G401 (cell line): Measurements from ENCODE around the gene RPS27. TPM values are rescaled to one million over a fixed set of nuclear protein-coding genes. Genes with fewer than 3 reads are reported as not detected.
"Not testable (repeated sequence)": the region's sequence is repeated elsewhere in the genome, so short reads cannot be mapped to it uniquely, and the experiment has no call there.

Experiments
- DNase-seq: peaks from one replicate; pipeline ENCODE4 v3.0.0-alpha.2; 2015; ENCODE audit warnings: low spot score
- in situ Hi-C: cut with HindIII; loops from 2 replicates; pipeline ENCODE4 v1.10.0; 2016; ENCODE audit warnings: low sequenced_read_pairs, mixed read lengths
- total RNA-seq: library from RNA; depleted of rRNA; stranded (reverse); fragments of >200 nt; shearing (Covaris generic); gene quantifications from 2 replicates; pipeline ENCODE4 v1.2.3, GENCODE V29; 2014

RPS27 gene
- total RNA-seq, 1 experiment from 2014 or later: 2,657 TPM

DNA sequence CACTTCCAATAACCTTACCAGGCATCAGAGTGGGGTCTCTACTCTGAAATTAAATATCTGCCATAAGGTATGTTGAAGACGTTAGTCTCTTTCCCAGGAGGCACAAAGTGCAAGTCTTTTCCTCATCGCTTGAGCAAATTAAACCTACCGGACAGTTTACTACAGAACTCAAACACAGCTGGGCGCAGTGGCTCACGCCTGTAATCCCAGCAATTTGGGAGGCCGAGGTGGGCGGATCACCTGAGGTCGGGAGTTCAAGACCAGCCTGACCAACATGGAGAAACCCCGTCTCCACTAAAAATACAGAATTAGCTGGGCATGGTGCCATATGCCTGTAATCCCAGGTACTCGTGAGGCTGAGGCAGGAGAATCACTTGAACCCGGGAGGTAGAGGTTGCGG is 11.5 kb upstream of the RPS27 start:
- DNase-seq, in situ Hi-C loops: not testable (repeated sequence)

DNA sequence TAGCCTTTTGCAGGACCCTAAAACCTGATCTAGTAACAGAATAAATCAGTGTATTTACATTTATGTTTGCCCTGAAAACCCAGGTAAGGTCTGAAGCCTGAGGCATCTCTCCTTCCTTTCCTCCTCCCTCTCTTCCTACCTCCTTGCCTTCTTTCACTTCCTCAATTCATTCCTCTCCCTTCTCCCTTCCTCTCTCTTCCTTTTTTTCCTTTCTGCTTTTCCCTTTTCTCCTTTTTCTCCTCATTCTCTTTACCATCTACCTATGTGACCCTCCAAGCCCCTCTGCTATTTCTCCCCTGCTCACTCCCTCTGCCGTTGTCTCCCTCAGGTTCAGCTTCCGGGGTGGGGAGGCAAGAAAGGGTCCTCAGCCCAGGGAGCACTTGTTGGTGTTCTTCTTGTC is 8.8 kb upstream of the RPS27 start:
- DNase-seq, in situ Hi-C loops: not testable (repeated sequence)

DNA sequence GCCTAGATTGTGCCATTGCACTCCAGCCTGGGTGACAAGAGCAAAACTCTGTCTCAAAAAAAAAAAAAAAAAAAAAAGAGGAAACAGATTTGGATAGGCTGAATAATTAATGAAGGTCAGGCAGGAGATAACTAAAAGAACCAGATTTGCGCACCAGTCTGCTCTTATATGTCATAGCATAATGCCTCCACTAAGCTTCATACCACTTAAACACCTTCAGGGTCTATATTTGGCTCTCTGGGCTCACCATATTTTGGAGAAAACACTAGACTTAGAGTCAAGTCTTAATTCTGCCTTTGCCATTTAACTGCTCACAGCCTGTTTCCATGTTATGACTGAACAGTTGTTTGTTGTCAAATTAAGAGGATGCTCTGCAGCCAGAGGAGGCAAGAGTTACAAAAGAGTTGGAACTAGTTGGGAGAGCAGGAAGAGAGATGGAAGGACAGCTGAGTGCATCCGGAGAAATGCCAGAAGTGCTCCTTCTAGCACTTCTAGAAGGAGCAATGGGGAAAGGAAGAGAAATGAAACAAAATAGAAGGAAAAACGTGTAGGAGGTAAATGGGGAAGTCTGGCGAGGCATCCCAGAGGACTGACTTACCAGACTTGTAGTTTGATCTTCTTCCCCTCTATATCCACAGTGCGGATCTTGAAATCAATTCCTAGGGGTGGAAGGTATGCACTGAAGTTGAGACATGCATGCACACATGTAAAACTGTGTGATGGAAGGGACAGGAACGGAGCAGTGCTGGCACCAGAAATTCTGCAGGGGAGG is 6.3 kb upstream of the RPS27 start:
- in situ Hi-C loops: no loop called here

DNA sequence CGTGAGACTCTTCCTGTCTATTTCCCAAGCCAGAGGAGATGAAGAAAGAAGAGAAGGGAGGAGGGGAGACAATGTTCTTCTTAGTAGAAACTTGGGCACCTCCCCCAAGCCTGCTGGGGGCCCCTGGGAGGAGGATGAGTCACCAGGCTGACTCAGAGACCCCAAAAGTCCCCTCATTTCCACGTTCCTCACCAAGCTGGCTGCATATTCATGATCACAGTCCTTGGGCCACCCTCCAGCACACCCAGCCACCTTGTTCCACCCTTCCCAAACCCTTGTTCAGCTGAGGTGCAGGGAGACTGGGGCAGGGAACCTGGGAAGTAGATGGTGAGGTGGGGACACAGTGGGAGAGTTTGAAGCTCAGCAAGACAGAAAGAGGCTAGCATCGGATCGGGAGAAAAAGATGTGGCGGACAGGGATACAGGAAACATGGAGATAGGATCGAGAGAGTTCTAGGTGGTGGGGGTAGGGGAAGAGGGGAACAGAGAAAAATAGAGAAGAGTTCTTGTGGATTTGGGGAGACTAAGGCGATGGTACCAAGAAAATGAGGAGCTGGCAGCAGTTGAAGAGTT is 5.1 kb upstream of the RPS27 start:
- DNase-seq: no peak
- in situ Hi-C loops: no loop called here

More for the DNA sequence above, 6.3 kb upstream of the RPS27 start:
- DNase-seq: no peak

DNA sequence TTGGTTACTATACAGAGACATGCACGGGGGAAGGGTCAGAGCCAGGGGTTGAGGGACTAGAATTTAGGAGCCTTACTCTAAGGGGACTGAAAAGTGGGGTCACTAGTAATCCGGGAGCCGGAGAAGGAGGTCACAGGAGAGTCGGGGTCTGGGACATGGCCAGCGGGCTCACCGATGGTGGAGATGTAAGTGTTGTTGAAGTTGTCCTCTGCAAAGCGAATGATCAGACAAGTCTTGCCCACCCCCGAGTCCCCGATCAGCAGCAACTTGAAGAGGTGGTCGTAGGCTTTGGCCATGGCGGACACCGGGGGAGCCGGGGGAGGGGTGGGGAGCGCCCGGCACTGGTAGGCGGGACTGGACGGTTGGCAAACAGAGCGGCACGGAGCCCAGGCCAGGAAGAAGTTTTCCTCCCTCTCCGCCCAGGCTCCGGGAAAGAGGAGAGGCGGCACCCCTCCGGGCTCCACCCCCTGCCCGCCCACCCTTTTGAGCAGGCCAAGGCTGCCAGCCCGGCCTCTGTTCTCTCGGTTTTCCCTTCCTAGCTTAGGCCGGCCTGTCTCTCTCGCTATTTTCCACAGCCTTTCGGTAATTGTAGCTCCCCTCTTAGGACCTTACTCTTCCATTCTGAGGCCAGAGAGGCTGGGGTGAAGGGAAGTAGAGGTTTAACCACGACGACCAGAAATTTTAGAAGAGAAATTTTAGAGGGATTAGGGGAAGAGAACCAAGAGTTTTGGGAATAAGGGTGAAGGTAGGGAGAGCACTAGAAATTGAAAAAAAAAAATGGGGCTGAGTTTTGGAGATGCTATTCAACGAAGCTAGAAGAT is 4.4 kb upstream of the RPS27 start, which contains the start of gene RAB13:
Gene RAB13 (minus strand): TSS at position 399 of the 821 bp plus-strand sequence. CDS start 103 bp downstream, at position 296.
- in situ Hi-C loops: no loop called here
- peak; percentile 46 for DNase-seq

DNA sequence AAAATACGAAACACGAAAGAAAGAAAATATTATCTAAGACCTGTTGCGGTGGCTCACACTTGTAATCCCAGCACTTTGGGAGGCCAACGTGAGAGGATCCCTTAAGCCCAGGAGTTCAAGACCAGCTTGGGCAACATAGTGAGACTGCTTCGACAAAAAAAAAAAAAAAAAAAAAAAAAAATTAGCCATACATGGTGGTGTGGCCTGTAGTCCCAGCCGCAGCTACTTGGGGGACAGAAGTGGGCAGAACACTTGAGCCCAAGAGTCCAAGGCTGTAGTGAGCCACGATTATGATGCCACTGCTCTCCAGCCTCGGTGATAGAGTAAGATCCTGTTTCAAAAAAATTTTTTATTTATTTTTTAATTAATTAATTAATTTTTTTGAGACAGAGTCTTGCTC is 2.9 kb upstream of the RPS27 start:
- in situ Hi-C loops: no loop called here
- no peak for DNase-seq

DNA sequence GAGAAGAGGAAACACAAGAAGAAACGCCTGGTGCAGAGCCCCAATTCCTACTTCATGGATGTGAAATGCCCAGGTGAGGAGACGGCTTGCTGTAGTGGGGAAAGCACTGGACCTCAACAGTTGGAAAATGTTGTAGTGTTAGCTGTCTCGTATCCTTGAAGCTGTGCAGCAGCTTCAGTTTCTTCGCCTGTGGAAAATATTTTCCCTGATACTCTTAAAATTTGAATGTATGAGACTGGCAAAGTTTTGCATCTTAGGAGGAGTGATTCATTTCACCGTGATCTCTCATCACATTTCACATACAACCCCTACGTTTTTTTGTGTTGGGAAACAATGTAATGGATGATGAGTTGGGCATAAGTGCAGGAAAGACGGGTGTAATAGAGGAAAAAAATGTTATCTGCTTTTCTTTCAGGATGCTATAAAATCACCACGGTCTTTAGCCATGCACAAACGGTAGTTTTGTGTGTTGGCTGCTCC is 629 bp downstream of the RPS27 start:
- no peak for DNase-seq

DNA sequence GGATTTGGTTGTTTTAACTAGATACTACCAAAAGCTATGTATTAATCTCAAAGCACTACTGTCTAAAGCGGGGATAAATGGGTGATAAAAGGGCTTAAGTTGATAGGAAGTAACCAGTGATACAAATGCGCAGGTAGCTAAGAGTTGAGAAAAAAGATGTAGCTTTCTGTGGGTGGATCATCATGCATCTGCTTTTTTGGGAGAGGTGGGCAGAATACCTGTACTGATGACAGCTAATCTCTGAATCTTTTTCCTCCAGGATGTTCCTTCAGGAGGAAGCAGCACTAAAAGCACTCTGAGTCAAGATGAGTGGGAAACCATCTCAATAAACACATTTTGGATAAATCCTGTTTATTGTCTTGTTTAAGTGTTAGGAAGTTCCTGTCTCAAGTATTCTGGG is 1.2 kb downstream of the RPS27 start:
- in situ Hi-C loops: no loop called here
- no peak for DNase-seq

More for the DNA sequence above, 629 bp downstream of the RPS27 start:
- in situ Hi-C loops: no loop called here

DNA sequence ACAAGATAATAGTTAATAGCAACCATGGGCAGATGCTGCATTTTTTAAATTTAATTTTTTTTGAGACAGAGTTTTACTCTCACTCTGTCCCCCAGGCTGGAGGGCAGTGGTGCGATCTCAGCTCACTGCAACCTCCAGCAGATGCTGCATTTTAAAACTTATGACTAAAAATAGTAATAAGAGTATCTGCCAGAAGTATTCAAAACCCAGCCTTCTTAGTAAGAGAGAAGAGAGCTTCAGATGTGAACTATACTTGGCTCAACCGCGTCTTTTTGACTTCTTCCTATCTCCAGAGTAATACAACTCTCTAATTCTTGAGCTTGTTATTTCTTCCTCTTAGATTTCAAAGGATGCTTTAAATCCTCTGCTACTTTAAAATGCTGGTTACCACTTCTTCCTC is 4.6 kb downstream of the RPS27 start:
- in situ Hi-C loops: no loop called here
- DNase-seq: no peak

DNA sequence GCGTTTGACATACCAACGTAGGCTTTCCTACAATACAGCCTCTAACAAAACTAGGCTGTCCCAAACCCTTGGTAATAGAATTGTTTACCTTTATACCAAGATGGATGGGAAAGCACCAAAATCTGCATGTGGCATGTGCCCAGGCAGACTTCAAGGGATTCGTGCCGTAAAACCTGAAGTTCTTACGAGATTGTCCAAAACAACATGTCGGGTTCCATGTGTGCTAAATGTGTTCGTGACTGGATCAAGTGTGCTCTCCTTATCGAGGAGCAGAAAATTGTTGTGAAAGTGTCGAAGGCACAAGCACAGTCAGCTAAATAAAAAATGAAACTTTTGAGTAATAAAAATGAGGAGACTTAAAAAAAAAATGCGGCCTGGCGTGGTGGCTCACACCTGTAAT is 5.1 kb downstream of the RPS27 start:
- no peak for DNase-seq
- in situ Hi-C loops: no loop called here

DNA sequence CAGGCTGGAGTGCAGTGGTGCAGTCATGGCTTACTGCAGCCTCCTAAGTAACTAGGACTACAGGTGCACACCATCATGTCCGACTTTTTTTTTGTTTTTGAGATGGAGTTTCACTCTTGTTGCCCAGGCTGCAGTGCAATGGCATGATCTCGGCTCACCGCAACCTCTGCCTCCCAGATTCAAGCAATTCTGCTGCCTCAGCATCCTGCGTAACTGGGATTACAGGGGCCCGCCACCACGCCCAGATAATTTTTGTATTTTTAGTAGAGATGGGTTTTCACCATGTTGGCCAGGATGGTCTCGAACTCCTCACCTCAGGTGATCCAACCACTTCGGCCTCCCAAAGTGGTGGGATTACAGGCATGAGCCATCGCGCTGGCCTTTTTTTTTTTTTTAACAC is 6.3 kb downstream of the RPS27 start:
- in situ Hi-C loops, DNase-seq: not testable (repeated sequence)

DNA sequence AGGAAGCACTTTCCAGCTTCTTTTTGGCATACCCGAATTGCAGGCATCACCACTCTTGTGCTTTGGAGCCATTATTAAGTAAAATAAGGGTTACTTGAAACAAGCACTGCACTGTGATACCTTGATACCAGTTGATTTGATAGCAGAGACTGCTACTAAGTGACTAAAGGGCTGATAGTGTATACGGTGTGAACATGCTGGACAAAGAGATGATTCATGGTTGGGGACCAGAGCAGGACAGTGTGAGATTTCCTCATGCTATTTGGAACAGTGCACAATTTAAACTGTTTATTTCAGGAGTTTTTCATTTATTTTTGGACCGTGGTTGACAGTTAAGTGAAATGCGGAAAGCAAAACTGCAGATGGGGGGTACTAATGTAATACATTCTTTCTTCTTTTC is 9.9 kb downstream of the RPS27 start:
- DNase-seq: no peak
- in situ Hi-C loops: no loop called here

DNA sequence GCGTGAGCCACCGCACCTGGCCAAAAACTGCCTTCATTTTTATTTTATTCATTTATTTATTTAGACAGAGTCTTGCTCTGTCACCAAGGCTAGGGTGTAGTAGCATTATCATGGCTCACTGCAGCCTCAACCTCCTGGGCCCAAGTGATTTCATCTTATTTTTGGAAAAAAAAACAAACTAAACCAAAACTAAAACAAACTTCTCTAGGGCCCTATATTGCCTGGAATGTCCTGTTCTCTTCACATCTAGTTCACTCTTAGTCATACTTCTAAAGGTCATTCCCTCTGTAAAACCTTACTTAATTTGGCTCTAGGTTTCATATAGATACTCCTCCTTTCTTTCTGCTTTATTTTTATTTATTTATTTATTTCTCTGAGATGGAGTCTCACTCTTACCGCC is 15.6 kb downstream of the RPS27 start:
- DNase-seq: no peak
- in situ Hi-C loops: no loop called here

DNA sequence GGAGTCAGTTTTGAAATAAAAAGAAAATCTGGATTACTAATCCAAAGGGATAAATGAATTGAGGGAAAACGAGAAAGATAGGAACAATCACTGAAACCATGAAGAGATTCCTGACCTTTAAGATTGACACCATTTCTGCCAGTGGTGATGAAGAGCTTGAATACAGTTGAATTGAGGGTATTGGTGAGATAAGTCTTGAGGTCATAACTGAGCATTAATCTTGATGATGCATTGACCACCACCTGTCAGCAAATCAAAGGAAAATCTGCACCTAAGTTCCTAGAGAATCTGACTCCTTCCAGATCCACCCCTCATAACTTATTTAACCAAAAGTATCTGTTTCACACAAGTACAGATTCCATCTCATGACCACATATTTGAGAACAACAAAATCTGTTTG is 21.6 kb downstream of the RPS27 start:
- in situ Hi-C loops: no loop called here
- no peak for DNase-seq

DNA sequence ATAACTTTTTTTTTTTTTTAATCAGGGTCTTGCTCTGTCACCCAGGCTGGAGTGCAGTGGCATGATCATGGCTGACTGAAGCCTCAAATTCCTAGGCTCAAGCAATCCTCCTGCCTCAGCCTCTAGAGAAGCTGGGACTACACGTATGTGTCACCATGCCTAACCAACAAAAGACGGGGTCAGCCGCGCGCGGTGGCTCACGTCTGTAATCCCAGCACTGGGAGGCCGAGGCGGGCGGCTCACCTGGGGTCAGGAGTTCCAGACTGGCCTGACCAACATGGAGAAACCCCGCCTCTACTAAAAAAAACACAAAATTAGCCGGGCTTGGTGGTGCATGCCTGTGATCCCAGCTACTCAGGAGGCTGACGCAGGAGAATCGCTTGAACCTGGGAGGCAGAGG is 22.0 kb downstream of the RPS27 start:
- in situ Hi-C loops, DNase-seq: not testable (repeated sequence)

DNA sequence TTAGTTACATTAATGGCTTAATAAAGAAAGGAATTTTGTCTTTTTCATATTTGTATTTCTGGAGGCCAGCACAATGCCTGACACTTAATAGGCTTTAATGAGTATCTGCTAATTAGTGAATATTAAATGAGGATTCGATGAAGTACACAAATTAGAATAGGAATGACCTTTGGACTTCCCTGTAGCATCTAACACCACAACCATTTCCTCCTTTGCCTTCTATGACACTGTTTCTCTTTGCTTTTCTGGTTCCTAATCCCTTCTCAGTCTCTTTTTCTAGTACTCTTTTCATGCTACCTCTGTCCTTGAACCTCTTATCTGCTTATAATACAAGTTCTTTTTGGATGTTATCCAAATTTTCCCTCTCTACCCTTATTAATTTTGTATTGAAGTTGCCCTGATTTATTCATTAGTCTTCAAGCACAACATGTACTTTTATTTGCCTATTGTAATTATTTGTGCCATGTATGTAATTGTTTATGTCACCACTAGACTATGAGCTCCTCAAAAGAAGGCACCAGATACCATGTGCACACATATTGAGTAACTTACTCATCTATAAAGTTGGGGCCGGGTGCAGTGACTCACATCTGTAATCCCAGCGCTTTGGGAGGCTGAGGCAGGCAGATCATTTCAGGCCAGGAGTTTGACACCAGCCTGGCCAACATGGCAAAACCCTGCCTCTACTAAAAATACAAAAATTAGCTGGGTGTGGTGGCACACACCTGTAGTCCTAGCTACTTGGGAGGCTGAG is 23.8 kb downstream of the RPS27 start:
- DNase-seq: no peak
- in situ Hi-C loops: no loop called here

DNA sequence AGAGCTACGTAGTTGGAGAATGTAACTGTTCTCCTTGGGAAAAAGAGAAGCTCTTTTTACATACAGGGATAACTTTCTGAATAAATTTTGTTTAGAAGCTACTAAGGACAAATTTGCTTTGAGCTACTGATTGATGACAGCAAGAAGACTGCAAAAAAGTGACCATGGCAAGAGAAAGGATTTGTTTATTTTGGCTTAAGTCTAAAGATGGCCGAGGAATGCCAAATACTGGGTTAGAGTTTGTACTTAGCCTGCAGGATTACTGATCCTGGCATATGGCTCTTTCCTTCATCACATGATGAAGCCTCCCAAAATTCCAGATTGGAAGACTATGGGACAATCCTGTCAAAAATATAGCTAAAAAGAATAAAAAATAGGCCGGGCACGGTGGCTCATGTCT is 28.7 kb downstream of the RPS27 start:
- no peak for DNase-seq
- in situ Hi-C loops: no loop called here

DNA sequence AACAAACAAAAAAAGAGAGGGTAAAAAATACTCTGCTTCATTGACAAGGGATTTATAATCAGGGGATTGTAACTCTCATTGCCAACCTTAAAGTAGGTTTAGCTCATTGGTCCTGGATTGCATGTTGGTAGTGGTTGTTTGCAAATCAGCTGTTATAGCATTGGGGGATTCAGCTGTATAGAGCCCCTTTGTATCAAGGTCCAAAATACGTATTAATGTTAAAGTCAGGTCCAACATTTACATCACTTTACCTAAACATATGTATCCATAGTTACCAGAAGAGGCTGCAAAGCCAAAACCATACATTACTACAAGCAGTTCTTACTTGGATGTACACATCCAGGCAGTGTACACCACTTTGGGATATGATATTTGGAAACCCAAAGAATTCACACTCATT is 29.4 kb downstream of the RPS27 start:
- no peak for DNase-seq
- in situ Hi-C loops: no loop called here

DNA sequence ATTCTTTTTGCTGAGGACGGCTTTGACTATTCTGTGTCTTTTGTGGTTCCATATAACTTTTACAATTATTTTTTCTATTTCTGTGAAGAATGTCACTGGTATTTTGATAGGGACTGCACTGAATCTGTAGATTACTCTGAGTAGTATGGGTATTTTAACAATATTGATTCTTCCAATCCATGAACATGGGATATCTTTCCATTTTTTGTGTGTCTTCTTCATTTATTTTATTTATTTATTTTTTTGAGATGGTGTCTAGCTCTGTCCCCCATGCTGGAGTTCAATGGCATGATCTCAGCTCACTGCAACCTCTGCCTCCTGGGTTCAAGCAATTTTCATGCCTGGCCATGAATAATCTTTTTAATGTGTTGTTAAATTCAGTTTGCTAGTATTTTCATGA is 43.1 kb downstream of the RPS27 start:
- DNase-seq, in situ Hi-C loops: not testable (repeated sequence)
